Jurkat, Clone E6-1 (cell line): ENCODE measurements around the gene ETS1.
A peak's percentile ranks its signal among the peaks of the same experiment; 100 is the strongest.

Experiments used
- DNase-seq: peaks from one replicate; pipeline ENCODE4 v3.0.0-alpha.2; 2011; ENCODE audit warnings: low read depth, low spot score
- H3K4me3 ChIP-seq: 2 replicates; pipeline ENCODE4 v1.5.1; 2011; ENCODE audit warnings: mild to moderate bottlenecking, low read length, control low read depth, moderate library complexity

The ETS1 gene

DNA sequence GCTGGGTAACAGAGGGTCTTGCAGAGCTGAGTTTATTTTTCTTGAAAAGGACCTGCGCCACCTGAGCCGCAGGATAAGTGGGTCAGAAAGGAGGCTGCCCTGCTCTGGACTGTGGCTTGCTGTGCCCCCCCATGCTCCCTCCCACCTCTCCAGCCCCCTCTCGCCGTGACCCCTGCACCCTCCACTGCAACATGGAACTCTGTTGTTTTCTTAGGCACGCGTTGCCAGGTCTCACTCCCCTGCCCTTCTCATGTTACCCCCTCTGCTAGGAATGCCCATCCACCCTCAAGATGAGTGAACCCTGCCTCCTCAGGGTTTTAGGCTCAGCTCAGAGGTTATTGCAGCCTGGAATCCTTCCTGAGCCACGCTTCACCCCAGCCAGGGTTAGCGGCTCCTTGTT, 10.8 kb downstream of the ETS1 start:
- DNase-seq = no peak
- no peak overlapping the region for H3K4me3 ChIP-seq

DNA sequence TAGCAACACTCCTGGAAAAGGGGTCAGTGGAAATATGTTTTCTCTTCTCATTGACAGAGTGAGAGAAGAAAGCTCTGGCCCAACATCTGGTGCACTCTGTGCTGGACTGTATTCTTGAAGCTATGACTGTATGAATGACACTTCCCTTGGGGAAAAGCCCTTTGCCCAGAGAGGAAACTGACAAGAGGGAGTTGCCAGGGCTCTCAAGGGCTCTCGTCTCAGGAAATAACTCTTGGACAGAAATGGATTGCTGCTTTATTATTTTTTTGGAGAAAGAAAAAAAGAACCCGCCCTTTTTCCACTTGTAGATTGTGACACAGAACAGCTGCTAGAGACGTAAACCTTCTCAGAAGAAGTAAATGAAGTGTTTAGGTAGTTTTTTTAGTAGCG, 11.4 kb downstream of the ETS1 start:
- DNase-seq = no peak

DNA sequence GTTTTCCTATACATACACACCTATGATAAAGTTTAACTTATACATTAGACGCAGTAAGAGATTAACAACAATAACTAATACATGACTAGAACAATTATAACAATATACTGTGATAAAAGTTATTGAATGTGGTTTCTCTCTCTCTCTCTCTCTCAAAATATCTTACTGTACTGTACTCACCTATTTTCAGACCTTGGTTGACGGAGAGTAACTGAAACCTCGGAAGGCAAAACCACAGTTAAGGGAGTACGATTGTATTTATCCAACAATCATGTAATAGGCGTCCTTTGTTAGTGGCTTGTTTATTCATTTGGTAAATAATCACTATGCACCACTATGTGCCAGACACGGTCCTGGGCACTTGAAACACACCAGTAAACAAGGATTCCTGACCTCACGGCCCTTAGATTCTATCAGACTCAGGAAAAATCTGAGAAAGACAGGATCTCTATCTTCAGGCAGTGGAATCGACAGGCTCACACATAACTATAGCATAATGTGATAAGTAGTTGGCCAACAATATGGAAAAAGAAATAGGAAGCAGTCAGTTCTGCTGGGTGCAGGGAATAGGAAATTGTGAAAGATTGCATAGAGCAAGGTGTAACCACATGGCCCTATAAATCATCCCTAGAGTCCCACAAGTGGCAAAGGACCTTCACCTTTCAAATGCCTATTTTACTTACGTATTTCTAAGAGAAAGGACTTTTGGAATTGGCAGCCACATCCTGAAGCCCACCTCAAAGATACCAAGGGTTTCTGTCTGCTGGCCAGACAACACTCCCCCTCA, 12.0 kb downstream of the ETS1 start:
- no peak overlapping the region for H3K4me3 ChIP-seq
- no peak for DNase-seq

More for the DNA sequence above, 11.4 kb downstream of the ETS1 start:
- H3K4me3 ChIP-seq = no peak overlapping the region

DNA sequence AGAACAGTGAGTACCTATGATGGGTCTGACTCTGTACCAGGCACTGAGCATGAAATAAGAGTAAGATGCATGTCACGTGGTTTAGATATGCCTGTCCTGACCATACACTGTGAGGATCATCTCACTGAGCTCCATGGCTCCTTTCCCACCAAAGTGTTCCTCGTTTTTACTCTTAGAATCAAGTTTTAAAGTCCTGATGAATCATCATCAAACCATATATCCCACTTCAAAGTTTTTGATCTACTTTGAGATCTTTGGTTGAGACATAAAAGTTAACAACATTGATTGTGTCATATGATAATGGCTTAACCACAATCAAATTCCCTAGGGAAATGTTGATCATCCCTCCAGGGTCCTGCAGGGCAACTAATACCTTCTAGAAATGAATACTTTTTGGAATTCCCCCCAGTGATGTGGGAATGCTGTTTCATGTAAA, 12.8 kb downstream of the ETS1 start:
- peak; percentile 28 for DNase-seq
- no peak overlapping the region for H3K4me3 ChIP-seq

DNA sequence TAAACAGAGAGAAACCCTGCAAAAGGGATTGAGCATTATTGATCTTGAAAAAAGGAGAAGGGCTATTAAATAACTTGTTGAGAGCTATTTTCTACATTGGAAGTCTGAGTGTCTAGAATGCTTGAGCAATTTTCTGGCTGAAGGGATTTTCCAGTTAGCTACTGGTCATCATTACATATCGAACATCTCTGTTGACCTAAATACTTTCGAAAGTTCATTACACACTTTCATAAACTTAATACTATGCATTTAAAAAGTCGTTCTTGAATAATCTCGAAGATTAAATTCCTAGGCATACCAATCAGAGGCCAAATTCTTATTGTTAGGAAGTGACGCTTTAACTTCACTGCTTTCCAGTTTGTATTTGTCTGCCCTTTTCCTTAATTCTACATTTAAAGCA, 13.7 kb downstream of the ETS1 start:
- DNase-seq = no peak

DNA sequence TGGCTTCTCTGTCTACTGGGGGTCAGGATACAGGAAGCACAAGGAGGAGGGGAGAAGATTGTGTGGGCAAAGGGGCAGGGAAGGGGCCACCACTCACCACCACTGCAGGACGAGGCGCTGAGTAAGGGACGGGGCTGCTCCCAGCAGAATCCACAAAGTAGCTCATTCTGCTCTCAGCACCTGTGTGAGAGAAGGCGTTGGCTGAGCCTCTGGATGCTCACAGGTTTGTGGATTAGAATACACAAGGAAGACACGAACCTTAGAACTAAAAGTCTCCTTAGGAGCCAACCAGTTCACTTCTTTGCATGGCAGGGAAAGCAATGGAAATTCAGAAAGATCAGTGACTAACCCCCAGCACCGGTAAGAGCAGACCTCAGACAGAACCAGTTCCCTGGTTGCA, 14.4 kb downstream of the ETS1 start:
- no peak overlapping the region for H3K4me3 ChIP-seq
- no peak for DNase-seq

More for the DNA sequence above, 13.7 kb downstream of the ETS1 start:
- H3K4me3 ChIP-seq = no peak overlapping the region

DNA sequence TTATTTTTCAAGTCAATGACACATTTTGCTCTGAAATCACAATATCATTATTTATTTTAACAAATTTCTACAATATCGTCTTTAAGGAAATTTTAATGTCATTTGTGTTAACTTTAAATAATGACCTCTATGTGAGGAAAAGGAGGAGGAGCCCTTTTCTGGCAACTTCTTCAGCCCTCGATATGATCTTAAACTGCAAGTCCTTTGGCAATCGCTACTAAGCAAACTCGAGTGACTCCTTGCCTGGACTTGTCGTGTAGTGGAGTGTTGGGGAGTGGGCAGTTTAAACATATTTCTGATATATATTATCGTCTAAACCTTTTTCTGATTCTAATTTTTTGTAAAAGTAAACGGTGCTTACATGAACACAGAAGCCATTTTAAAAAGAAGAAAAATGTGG, 16.7 kb downstream of the ETS1 start:
- no peak for DNase-seq
- H3K4me3 ChIP-seq = no peak overlapping the region

DNA sequence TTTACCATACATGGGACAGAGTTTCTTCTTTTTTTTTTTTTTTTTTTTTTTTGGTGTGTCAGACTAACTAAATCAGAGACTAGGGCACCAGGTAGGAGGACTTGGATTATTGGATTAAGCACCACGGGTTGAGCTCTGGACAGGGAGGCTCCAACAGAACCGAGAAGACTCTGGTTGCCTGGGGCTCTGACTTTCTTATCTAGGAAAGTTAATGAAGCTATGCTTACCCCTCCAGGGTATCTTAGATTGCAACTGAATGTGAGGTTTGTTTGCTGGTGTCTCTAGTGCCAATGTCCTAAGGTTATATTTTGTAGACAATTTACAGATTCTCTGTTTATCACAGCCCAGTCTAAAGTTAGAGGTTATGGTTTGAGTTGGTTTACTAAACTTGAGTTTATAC, 18.1 kb downstream of the ETS1 start:
- no peak overlapping the region for H3K4me3 ChIP-seq
- DNase-seq = no peak

DNA sequence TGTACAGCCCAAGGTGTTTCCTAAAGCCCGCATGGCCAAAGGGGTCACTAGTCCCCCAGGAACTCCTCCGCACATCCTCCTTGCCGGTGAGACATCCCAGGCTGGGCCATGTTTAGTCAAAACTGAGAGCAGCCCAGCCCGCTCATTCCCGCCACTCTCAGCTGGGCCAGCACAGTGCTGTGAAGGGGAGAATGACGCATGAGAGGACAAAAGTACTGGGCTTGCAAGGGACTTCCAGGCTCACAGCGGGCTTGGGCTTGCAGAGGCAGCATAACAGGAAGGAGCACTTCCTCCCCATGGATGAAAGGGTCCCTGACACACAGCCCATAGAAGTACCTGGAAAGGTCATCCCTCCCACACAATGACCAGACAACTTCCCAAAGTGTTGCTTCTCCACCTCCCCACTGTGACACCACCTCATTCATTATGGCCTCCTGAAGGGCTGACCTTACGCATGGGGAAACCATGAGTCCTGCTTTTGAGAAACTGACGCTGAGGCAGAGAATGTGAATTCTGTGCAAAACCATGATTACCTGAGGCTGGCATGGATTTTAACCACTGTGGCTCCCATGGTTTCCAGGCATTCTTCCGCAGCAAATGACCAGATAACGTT, 19.1 kb downstream of the ETS1 start:
- no peak for DNase-seq
- H3K4me3 ChIP-seq = no peak overlapping the region

DNA sequence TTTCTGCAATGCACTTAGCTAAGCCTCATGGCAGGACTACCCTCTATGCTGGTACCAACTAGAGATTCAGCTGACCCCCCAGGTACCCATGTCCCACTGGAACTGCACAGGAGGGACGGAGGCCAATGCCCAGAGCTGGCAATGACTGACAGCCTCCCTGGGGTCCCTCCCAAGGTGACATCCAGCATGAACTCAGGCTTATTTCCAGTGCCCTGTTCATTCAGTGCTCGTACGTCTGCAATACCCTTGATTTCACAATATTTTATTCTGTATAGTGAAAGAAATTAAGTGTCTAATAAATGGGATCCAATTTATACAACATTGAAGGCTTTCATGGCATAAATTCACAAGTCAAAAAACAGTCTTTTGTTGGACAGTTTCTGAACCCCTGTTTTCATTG, 20.2 kb downstream of the ETS1 start:
- DNase-seq = no peak
- H3K4me3 ChIP-seq = no peak overlapping the region

DNA sequence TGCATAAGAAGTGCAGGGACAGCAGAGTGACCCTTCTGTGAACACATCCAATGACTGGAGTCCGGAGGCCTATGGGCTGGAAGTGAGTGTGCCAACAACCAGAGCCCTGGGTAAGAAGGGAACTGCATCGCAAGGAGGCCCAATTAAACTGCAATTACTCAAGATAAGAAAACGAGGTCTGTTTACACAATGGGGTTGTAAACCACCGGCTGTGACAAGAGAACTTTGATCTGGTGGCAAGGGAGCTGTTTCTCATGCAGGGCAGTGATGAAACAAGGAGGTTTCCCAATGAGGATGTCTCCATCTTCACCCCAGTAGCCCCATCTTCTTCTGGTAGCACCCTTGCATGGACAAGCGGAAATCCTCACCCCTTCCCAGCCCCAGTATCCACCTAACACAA, 21.5 kb downstream of the ETS1 start:
- no peak for DNase-seq
- H3K4me3 ChIP-seq = no peak overlapping the region

DNA sequence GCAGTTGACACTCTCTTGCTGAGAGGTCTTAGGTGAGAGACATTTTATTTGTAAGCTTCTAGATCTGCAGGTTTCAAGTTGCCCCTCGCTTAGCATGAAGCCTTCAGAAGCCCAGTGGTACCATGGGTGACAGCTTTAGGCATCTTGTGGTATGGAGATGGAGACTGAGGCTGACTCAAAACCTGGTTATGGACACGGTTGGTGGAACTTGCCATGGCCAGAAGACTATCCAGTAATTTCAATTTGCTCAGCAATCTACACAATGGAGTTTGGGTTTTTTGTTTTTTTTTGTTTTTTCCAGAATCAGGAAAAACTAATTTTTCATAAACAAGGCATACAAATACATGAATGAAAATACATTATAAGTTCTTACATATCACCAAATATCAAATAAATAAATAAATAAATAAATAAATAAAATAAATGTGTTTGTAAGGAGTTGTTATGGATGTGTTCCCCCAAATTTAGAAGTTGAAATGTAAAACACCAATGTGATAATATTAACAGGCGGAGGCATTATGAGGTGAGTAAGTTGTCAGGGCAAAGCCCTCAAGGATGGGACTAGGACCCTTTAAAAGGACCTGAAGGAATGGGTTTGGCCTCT, 22.6 kb downstream of the ETS1 start:
- H3K4me3 ChIP-seq = no peak overlapping the region
- DNase-seq = no peak

DNA sequence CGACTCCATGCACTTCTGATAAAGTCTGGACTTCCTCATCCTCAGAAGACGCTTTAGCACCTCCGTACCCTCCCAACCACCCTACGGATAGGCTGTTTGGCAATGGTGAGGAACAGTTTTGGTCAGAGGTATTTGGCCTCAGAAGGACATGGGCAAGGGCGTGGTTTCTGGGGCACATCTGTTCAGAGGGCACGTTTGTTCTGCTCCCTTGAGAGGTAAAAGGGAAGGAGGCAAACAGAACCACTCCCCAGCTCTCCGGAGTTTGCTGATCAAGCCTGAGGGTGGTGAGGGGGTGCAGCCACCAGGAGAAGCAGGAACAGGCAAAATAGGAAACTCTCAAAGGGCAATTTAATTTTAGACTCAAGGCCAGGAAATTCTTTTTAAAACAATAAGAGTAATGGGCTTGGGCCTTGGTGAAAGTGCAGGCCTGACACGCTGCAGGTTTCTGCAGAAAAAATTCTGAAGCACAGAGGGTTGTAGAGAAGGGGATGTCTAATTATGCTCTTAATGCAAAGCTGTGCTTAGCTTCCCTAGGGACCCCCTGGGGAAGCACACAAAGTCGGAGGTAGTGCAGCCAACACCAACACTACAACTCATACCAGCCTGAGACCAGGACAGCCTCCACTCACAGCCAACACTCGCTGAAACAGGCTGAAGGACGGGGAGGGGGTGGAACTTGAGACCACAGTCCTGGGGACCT, 23.3 kb downstream of the ETS1 start:
- DNase-seq = no peak
- H3K4me3 ChIP-seq = no peak overlapping the region

DNA sequence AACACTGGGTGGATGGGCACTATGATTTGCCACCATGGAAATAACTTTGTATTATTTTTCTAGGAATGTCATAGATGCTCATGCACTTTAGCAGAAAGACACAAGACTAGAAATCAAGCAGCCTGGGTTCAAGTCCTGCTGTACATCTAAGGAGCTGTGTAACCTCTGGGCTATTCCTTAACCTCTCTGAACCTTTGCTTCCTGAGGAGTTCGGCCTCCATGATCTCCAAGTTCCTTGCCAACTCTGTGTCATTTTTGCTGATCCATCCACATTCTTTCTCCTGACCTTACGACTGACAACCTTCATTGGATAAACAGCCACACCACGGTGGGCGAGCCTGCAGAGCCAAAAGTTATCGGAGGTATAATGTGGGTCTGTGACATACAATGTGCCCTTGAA, 24.1 kb downstream of the ETS1 start:
- no peak overlapping the region for H3K4me3 ChIP-seq
- no peak for DNase-seq

DNA sequence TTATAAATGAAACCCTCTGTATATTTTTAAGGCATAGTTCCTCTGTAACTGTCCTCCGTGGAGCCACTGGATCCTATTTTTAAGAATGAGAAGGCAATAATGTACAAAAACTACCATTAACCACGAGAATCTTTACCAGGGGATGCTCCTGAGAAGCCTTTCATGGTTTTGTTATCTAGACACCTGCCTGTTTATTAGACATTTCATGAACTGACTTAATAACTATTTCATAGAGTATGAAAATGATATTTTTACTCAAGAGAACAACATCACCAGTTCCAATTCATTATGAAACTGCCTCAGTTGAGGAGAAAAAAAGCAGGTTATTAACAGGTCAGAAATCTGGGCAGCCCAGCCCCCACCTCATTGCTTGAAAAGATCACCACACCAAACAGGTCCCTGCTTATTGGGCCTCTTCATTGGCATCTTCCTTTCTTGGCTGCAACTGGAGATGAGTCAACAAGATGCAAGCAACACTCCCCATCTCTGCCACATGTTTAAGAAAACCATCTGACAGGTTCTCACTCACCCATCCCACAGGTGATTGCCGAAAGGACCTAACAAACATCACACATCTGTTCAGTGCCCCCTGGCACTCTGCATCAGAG, 27.8 kb downstream of the ETS1 start:
- no peak for DNase-seq
- no peak overlapping the region for H3K4me3 ChIP-seq

DNA sequence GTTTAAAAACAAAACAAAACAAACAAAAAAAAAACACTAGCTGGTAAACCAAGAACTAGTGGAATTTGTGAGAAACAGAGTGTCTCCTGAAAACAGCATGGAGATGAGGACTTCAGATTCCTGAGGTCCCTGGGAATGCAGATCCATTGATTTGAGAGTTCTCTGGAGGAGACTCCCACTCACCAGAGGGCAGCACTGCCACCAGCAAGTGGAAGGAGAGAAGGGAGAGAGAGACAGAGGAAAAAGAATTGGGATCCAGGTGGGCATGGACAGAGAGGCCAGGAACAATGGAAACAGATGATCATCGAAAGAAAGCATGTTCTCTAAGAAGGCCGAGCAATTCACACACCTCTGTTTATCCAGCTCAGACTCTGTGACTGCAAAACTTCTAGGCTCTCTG, 31.8 kb downstream of the ETS1 start:
- no peak overlapping the region for H3K4me3 ChIP-seq
- DNase-seq = no peak

DNA sequence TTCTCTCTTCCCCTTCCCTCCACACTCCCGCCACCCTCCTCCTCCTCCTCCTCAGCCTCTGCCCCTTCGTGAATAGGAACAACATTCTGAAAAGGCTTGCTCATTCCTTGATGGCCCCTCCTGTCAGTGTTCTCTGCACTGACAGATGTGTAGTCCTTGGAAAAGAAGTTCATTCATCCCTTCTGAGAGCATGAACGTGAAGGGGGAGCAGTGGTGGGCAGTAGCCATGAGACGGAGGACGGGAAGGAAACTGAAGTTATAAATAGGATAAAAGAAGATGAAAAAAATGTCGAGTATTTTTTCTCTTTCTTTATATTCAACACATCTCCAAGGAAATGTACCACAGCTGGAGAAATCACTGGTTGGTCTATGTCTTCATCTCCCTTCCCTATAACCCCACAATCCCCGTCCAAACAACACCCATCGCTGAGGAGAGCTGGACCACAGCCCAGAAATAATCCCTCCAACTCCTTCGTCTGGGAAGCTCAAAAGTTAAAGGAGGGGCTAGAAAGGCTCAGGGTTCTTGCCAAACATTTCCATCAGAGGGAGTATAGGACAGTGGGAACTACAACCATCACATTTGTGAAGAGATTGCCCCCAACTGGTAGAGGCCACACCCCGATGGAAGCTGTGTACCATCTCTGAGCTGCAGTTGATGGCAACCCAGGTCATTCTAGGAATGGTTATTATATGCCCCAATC, 33.5 kb downstream of the ETS1 start:
- DNase-seq = peak; percentile 58
- H3K4me3 ChIP-seq = no peak overlapping the region

DNA sequence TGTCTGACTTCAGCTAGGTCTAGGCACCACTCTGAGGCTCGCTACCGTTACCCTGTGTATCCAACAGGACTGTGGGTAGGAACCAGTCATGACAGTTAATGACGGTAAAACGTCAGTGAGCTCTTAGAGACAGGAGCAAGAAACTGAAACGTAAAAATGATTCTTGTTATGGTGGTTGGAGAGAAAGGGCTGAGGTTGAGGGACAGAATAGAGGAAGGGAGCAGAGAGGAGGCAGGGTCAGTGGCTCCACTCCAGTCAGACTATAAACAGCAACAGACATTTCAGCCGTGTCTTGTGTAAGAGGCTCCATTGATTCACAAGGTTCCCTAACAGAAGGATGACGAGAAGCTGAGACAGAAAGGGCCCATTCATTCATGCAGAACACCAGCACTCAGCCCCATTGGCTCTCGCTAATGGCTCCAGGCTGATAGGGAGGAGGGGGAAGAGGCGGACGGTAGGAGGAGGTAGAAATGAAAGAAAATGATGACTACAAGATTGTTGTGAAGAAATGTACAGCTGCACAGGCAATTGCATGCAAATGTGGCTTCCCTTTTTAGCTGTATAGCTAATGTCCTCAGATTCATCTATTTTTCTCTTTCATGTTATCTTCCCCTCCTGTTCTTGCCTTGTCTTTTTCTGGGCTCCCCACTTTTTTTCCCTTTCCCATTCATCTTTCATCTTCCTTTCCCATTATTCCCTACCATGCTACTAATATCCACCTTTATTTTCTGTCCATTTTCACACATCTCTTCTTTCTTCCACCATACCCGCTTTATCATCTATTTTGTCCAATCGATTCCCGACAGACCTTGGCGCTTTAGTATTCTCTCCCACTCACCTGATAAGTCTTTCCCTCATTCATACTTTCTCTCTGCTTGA, 34.3 kb downstream of the ETS1 start:
- no peak overlapping the region for H3K4me3 ChIP-seq
- no peak for DNase-seq
